Endothelial cell (in vitro differentiated cells): Measurements from ENCODE around the gene PRDX4. TPM values are rescaled to one million over a fixed set of nuclear protein-coding genes. Genes with fewer than 3 reads are reported as not detected.

Experiments used
- DNase-seq: peaks from one replicate; pipeline ENCODE4 v3.0.0; 2021; ENCODE audit warnings: low spot score
- H3K27ac Mint-ChIP-seq: one replicate; pipeline ENCODE4 v1.8.0; 2021; ENCODE audit warnings: mixed read lengths, inconsistent platforms; ENCODE audit not compliant: unreplicated experiment
- H3K27me3 Mint-ChIP-seq: one replicate; pipeline ENCODE4 v1.8.0; 2021; ENCODE audit warnings: mild to moderate bottlenecking, moderate library complexity, mixed read lengths, inconsistent platforms; ENCODE audit not compliant: unreplicated experiment
- H3K36me3 Mint-ChIP-seq: one replicate; pipeline ENCODE4 v1.8.0; 2021; ENCODE audit warnings: mild to moderate bottlenecking, low read depth, mixed read lengths, inconsistent platforms; ENCODE audit not compliant: unreplicated experiment
- H3K4me1 Mint-ChIP-seq: one replicate; pipeline ENCODE4 v1.8.0; 2021; ENCODE audit warnings: mild to moderate bottlenecking, mixed read lengths, inconsistent platforms; ENCODE audit not compliant: unreplicated experiment
- H3K4me3 Mint-ChIP-seq: one replicate; pipeline ENCODE4 v1.8.0; 2021; ENCODE audit warnings: mild to moderate bottlenecking, mixed read lengths, inconsistent platforms; ENCODE audit not compliant: unreplicated experiment
- H3K9me3 Mint-ChIP-seq: one replicate; pipeline ENCODE4 v1.8.0; 2021; ENCODE audit warnings: mixed read lengths, inconsistent platforms; ENCODE audit not compliant: unreplicated experiment
- CTCF ChIP-seq: fragments of 200-600 bp; sonication (generic); IDR thresholded peaks from one replicate; pipeline ENCODE4 v1.5.0; 2021; ENCODE audit warnings: antibody characterized with exemption; ENCODE audit not compliant: unreplicated experiment
- total RNA-seq: library from RNA; stranded (reverse); fragmentation: NEBNext Ultra II Directional; extraction: Animal tissue kit (Norgen Biotek cat#: 25700); gene quantifications from one replicate; pipeline ENCODE4 v1.2.1, GENCODE V29; 2021; ENCODE audit not compliant: unreplicated experiment

The PRDX4 gene
- total RNA-seq, 1 donor from 2014 or later = 74.6 TPM

GRCh38 chrX:23660766-23661132 is 6.5 kb upstream of the PRDX4 start:
- H3K4me3 Mint-ChIP-seq = no peak overlapping the region
- H3K36me3 Mint-ChIP-seq = no peaks in the 10 kb centered on the region
- H3K9me3 Mint-ChIP-seq = no peaks in the 10 kb centered on the region
- no peak for TF ChIP-seq CTCF
- no peak overlapping the region for H3K27ac Mint-ChIP-seq
- DNase-seq = no peak
- peaks cover under 1% of the 10 kb centered on the region for H3K27me3 Mint-ChIP-seq
- peaks cover 11% of the 10 kb centered on the region for H3K4me1 Mint-ChIP-seq

- no peak for TF ChIP-seq CTCF
- DNase-seq = no peak
Observed at GRCh38 chrX:23661671-23662070, 5.6 kb upstream of the PRDX4 start.

GRCh38 chrX:23662187-23662586 is 5.1 kb upstream of the PRDX4 start:
- no peaks in the 10 kb centered on the region for H3K36me3 Mint-ChIP-seq
- no peaks in the 10 kb centered on the region for H3K9me3 Mint-ChIP-seq
- H3K4me1 Mint-ChIP-seq = peaks cover 14% of the 10 kb centered on the region
- no peak overlapping the region for H3K27ac Mint-ChIP-seq
- no peak overlapping the region for H3K4me3 Mint-ChIP-seq
- H3K27me3 Mint-ChIP-seq = peaks cover 5% of the 10 kb centered on the region
- no peak for DNase-seq
- TF ChIP-seq CTCF = no peak

More at GRCh38 chrX:23661671-23662070, 5.6 kb upstream of the PRDX4 start:
- no peak overlapping the region for H3K27ac Mint-ChIP-seq
- no peak overlapping the region for H3K4me3 Mint-ChIP-seq
- no peaks in the 10 kb centered on the region for H3K36me3 Mint-ChIP-seq
- H3K27me3 Mint-ChIP-seq = peaks cover 5% of the 10 kb centered on the region
- H3K9me3 Mint-ChIP-seq = no peaks in the 10 kb centered on the region
- peaks cover 14% of the 10 kb centered on the region for H3K4me1 Mint-ChIP-seq

GRCh38 chrX:23662853-23663252 is 4.4 kb upstream of the PRDX4 start:
- no peak overlapping the region for H3K27ac Mint-ChIP-seq
- no peaks in the 10 kb centered on the region for H3K9me3 Mint-ChIP-seq
- TF ChIP-seq CTCF = no peak
- H3K4me3 Mint-ChIP-seq = no peak overlapping the region
- peaks cover 14% of the 10 kb centered on the region for H3K4me1 Mint-ChIP-seq
- H3K36me3 Mint-ChIP-seq = no peaks in the 10 kb centered on the region
- no peak for DNase-seq
- H3K27me3 Mint-ChIP-seq = peaks cover 5% of the 10 kb centered on the region

- Mint-ChIP-seq H3K27ac (no peak overlapping the region), H3K9me3 (no peaks in the 10 kb centered on the region), H3K27me3 (peaks cover 5% of the 10 kb centered on the region), H3K4me3 (no peak overlapping the region), H3K4me1 (peaks cover 11% of the 10 kb centered on the region), H3K36me3 (no peaks in the 10 kb centered on the region)
- no peak for TF ChIP-seq CTCF
- no peak for DNase-seq
Observed at GRCh38 chrX:23664496-23664895, 2.8 kb upstream of the PRDX4 start.
